HL-60 (cell line): ENCODE data around the gene GNG8.

Source experiments
- POLR2AphosphoS5 ChIP-seq: IDR thresholded peaks from 2 replicates; pipeline ENCODE4 v1.6.1; 2012; ENCODE audit warnings: low read depth
- TF ChIP-seq, protein P1 (sequence below): IDR thresholded peaks from one replicate; pipeline ENCODE4 v1.5.1; 2011; ENCODE audit warnings: low read length, control low read depth, inconsistent platforms; ENCODE audit not compliant: insufficient read depth

DNA sequence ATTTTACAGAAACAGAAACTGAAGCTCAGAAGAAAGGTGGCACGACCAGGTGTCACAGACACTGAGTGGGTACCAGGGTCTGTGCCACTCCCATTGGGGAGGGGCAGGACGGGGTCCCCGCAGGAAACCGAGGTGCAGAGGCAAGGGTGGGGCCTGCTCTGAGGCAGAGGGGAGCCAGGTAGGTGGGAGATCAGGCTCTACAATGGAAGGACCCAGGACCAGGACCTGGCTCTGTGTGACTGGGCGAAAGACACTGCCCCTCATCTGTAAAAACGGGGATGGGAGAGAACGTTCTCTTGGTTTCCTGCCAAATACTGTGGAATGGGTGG lies 13.9 kb downstream of the GNG8 start:
- TF ChIP-seq, protein P1, sequence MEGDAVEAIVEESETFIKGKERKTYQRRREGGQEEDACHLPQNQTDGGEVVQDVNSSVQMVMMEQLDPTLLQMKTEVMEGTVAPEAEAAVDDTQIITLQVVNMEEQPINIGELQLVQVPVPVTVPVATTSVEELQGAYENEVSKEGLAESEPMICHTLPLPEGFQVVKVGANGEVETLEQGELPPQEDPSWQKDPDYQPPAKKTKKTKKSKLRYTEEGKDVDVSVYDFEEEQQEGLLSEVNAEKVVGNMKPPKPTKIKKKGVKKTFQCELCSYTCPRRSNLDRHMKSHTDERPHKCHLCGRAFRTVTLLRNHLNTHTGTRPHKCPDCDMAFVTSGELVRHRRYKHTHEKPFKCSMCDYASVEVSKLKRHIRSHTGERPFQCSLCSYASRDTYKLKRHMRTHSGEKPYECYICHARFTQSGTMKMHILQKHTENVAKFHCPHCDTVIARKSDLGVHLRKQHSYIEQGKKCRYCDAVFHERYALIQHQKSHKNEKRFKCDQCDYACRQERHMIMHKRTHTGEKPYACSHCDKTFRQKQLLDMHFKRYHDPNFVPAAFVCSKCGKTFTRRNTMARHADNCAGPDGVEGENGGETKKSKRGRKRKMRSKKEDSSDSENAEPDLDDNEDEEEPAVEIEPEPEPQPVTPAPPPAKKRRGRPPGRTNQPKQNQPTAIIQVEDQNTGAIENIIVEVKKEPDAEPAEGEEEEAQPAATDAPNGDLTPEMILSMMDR, result no peak
- TF ChIP-seq POLR2AphosphoS5, result no peak
